HCT116 (cell line): ENCODE measurements around the gene CACNB2. TPM values are rescaled to one million over a fixed set of nuclear protein-coding genes. Genes with fewer than 3 reads are reported as not detected.

ENCODE experiments used
- ATAC-seq: fragments of 200-7000 bp; cut with Tn5 transposase; 2 replicates; pipeline ENCODE4 v1.9.1; 2020; ENCODE audit warnings: mild to moderate bottlenecking, moderate library complexity
- BruUV-seq: library from RNA; stranded (reverse); fragments of 400-500 nt; replicated peaks from 2 replicates; lab custom pipeline; 2021; lab: Mats Ljungman, UMichigan
- CTCF ChIA-PET: fragments of 300-600 bp; sonication (Branson Sonifier 250); formaldehyde crosslinking; loops from one replicate; lab custom pipeline; 2021; ENCODE audit warnings: antibody characterized with exemption; lab: Charles Lee
- POLR2A ChIA-PET: fragments of 300-600, 350-600 bp; sonication (Branson Sonifier 250); formaldehyde crosslinking; loops from one replicate; lab custom pipeline; 2021; ENCODE audit warnings: antibody characterized with exemption; lab: Charles Lee
- RAD21 ChIA-PET, 2 experiments: fragments of 300-600 bp; sonication (Branson Sonifier 250); formaldehyde crosslinking; loops; one replicate each; lab custom pipeline; 2023; ENCODE audit warnings: low total read pairs in 2 of 2; ENCODE audit not compliant: uncharacterized antibody in 2 of 2, unreplicated experiment in 2 of 2, low non-redundant PET in 1 of 2; lab: Charles Lee
- DNase-seq: peaks from one replicate; pipeline ENCODE4 v3.0.0-alpha.2; 2010; ENCODE audit warnings: low read depth, low spot score
- H2AFZ ChIP-seq: fragments of 200-600 bp; shearing (Covaris generic), sonication (generic); 2 replicates; pipeline ENCODE4 v1.6.1; 2017; ENCODE audit warnings: low read depth, mixed run types, mixed read lengths, antibody characterized with exemption, low read length; ENCODE audit not compliant: poor library complexity, severe bottlenecking
- H3K27ac ChIP-seq: 2 replicates; pipeline ENCODE4 v1.5.1; 2012; ENCODE audit warnings: low read depth, low read length
- H3K27me3 ChIP-seq: fragments of 200-600 bp; sonication (generic); 2 replicates; pipeline ENCODE4 v1.6.1; 2016; ENCODE audit warnings: mixed run types, low read length, mixed read lengths; ENCODE audit not compliant: insufficient read depth
- H3K36me3 ChIP-seq, 2 experiments: fragments of 200-500 bp in 1 of 2; fragments of 200-600 bp in 1 of 2; sonication (Bioruptor generic) in 1 of 2; sonication (generic) in 1 of 2; 2 replicates each; pipeline versions ENCODE4 v1.5.1 to v1.6.1; 2014 to 2016; ENCODE audit warnings: low read length in 2 of 2, inconsistent platforms in 1 of 2, mixed read lengths in 1 of 2, mixed run types in 1 of 2; ENCODE audit not compliant: insufficient read depth in 2 of 2, control insufficient read depth in 1 of 2
- H3K4me1 ChIP-seq, 2 experiments: fragments of 200-600 bp in 1 of 2; sonication (generic) in 1 of 2; 2 replicates each; pipeline versions ENCODE4 v1.5.1 to v1.6.1; 2012 to 2017; ENCODE audit warnings: low read length in 2 of 2, inconsistent platforms in 1 of 2, mild to moderate bottlenecking in 1 of 2, mixed read lengths in 1 of 2, mixed run types in 1 of 2, moderate library complexity in 1 of 2; ENCODE audit not compliant: insufficient read depth in 2 of 2, control insufficient read depth in 1 of 2
- H3K4me2 ChIP-seq: fragments of 200-600 bp; sonication (generic); 2 replicates; pipeline ENCODE4 v1.6.1; 2017; ENCODE audit warnings: mixed run types, low read length, mixed read lengths
- H3K4me3 ChIP-seq, 2 experiments: fragments of 200-600 bp in 1 of 2; sonication (generic) in 1 of 2; replicated peaks in 1 of 2; 2 replicates each; pipeline ENCODE4 v1.5.1; 2011 to 2016; ENCODE audit warnings: low read length in 2 of 2, control low read depth in 1 of 2, low read depth in 1 of 2, mild to moderate bottlenecking in 1 of 2, mixed read lengths in 1 of 2, mixed run types in 1 of 2
- H3K79me2 ChIP-seq: fragments of 200-600 bp; sonication (generic); 2 replicates; pipeline ENCODE4 v1.6.1; 2017; ENCODE audit warnings: mild to moderate bottlenecking, mixed run types, low read length, moderate library complexity, mixed read lengths; ENCODE audit not compliant: insufficient read depth
- H3K9ac ChIP-seq: fragments of 200-600 bp; sonication (generic); 2 replicates; pipeline ENCODE4 v1.6.1; 2016; ENCODE audit warnings: low read length, mixed read lengths
- H3K9me2 ChIP-seq: fragments of 200-600 bp; sonication (generic), shearing (Covaris generic); 2 replicates; pipeline ENCODE4 v1.6.1; 2017; ENCODE audit warnings: mixed run types, mild to moderate bottlenecking, moderate library complexity; ENCODE audit not compliant: insufficient read depth
- H3K9me3 ChIP-seq, 2 experiments: fragments of 200-500 bp in 1 of 2; fragments of 200-600 bp in 1 of 2; sonication (Bioruptor generic) in 1 of 2; sonication (generic) in 1 of 2; 2 replicates each; pipeline ENCODE4 v1.6.1; 2014 to 2017; ENCODE audit warnings: low read length in 2 of 2, mixed read lengths in 2 of 2, inconsistent platforms in 1 of 2, low read depth in 1 of 2, mild to moderate bottlenecking in 1 of 2, mixed run types in 1 of 2, moderate library complexity in 1 of 2; ENCODE audit not compliant: control insufficient read depth in 1 of 2, insufficient read depth in 1 of 2
- H4K20me1 ChIP-seq: fragments of 200-600 bp; sonication (generic), shearing (Covaris generic); 2 replicates; pipeline ENCODE4 v1.6.1; 2017; ENCODE audit warnings: mixed run types, mild to moderate bottlenecking, moderate library complexity; ENCODE audit not compliant: insufficient read depth
- ATF3 ChIP-seq: IDR thresholded peaks from 2 replicates; pipeline ENCODE4 v1.6.1; 2012
- CBX3 ChIP-seq: IDR thresholded peaks from 2 replicates; pipeline ENCODE4 v1.6.1; 2012; ENCODE audit warnings: low read depth
- CEBPB ChIP-seq: IDR thresholded peaks from 2 replicates; pipeline ENCODE4 v1.6.1; 2012; ENCODE audit warnings: low read depth
- CTCF ChIP-seq, 3 experiments: fragments of 200-600 bp in 1 of 3; sonication (generic) in 1 of 3; IDR thresholded peaks in 2 of 3; conservative IDR thresholded peaks in 1 of 3; 2 replicates each; pipeline ENCODE4 v1.5.1; 2012 to 2017; ENCODE audit warnings: low read depth in 2 of 3, low read length in 2 of 3, antibody characterized with exemption in 1 of 3, borderline replicate concordance in 1 of 3, control low read depth in 1 of 3, mild to moderate bottlenecking in 1 of 3, mixed read lengths in 1 of 3, mixed run types in 1 of 3, moderate library complexity in 1 of 3; ENCODE audit not compliant: insufficient read depth in 1 of 3
- EGR1 ChIP-seq: IDR thresholded peaks from 2 replicates; pipeline ENCODE4 v1.6.1; 2012; ENCODE audit warnings: low read depth
- ELF1 ChIP-seq: IDR thresholded peaks from 2 replicates; pipeline ENCODE4 v1.6.1; 2012; ENCODE audit warnings: low read depth, borderline replicate concordance
- EZH2 ChIP-seq: fragments of 200-600 bp; sonication (generic); IDR thresholded peaks from 2 replicates; pipeline ENCODE4 v1.6.1; 2017; ENCODE audit warnings: antibody characterized with exemption, mixed run types
- FOSL1 ChIP-seq: IDR thresholded peaks from 2 replicates; pipeline ENCODE4 v1.6.1; 2012; ENCODE audit warnings: low read depth
- JUND ChIP-seq: IDR thresholded peaks from 2 replicates; pipeline ENCODE4 v1.6.1; 2012
- MAX ChIP-seq: IDR thresholded peaks from 2 replicates; pipeline ENCODE4 v1.6.1; 2012
- POLR2A ChIP-seq: IDR thresholded peaks from 2 replicates; pipeline ENCODE4 v1.7.0; 2011; ENCODE audit warnings: borderline replicate concordance; ENCODE audit not compliant: insufficient read depth, insufficient read length; ENCODE audit errors: extremely low read depth
- POLR2AphosphoS5 ChIP-seq: IDR thresholded peaks from 2 replicates; pipeline ENCODE4 v1.6.1; 2011; ENCODE audit warnings: mild to moderate bottlenecking, low read depth, low read length, moderate library complexity
- RAD21 ChIP-seq: IDR thresholded peaks from 2 replicates; pipeline ENCODE4 v1.6.1; 2012; ENCODE audit warnings: low read depth, mild to moderate bottlenecking
- SIN3A ChIP-seq: IDR thresholded peaks from 2 replicates; pipeline ENCODE4 v1.6.1; 2012; ENCODE audit warnings: low read depth
- SP1 ChIP-seq: IDR thresholded peaks from 2 replicates; pipeline ENCODE4 v1.6.1; 2012; ENCODE audit warnings: low read depth
- SRF ChIP-seq: IDR thresholded peaks from 2 replicates; pipeline ENCODE4 v1.6.1; 2012; ENCODE audit warnings: low read depth
- ZBTB33 ChIP-seq: IDR thresholded peaks from 2 replicates; pipeline ENCODE4 v1.6.1; 2011; ENCODE audit warnings: mild to moderate bottlenecking, low read length, moderate library complexity; ENCODE audit not compliant: insufficient replicate concordance; ENCODE audit errors: extremely low read depth
- ZFX ChIP-seq: fragments of 450-650 bp; IDR thresholded peaks from 2 replicates; pipeline ENCODE4 v1.6.1; 2017
- ZNF274 ChIP-seq: fragments of 200-500 bp; sonication (Bioruptor generic); IDR thresholded peaks from 2 replicates; pipeline ENCODE4 v1.6.1; 2014; ENCODE audit warnings: mild to moderate bottlenecking, low read depth, low read length, inconsistent platforms
- intact Hi-C: fragments of 100-400 bp; cut with micrococcal nuclease; formaldehyde crosslinking; loops from 2 replicates; pipeline ENCODE4 v1.10.0; 2022
- total RNA-seq: library from RNA; stranded (reverse); gene quantifications from one replicate; pipeline ENCODE4 v1.2.1, GENCODE V29; 2021; ENCODE audit not compliant: unreplicated experiment
- TF ChIP-seq, protein P1 (sequence below): IDR thresholded peaks from 2 replicates; pipeline ENCODE4 v1.6.1; 2012; ENCODE audit warnings: low read depth

CACNB2 gene
- total RNA-seq, 1 experiment from 2014 or later: 0.71 TPM

DNA sequence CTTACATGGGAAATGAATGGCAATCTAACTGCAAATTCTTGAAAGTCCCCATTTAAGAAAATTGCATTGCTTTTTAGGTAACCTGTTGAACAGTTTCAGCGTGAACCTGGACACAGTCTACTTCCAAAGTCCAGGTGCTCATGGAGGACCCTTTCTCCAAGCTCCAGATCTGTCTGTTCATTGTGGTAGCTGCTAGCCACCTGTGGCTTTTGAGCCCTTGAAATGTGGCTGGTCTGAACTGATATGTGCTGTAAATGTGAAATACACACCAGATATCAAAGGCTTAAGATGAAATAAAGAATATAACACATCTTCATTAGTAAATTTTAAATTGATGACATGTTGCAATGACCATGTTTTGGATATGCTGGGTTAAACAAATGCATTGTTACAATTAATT lies 4.2 kb downstream of the CACNB2 start:
- no peaks in the 10 kb centered on the region for H4K20me1 ChIP-seq
- H3K4me2 ChIP-seq: no peak overlapping the region
- no peaks in the 10 kb centered on the region for H3K9me2 ChIP-seq
- no peaks in the 10 kb centered on the region for H3K79me2 ChIP-seq
- H3K27me3 ChIP-seq: no peaks in the 10 kb centered on the region
- no peak for DNase-seq
- no peak overlapping the region for H3K9ac ChIP-seq
- ATAC-seq: no peak
- POLR2A ChIA-PET: no interaction called here
- CTCF ChIA-PET: no interaction called here
- intact Hi-C loops: no loop called here
- H2AFZ ChIP-seq: no peak overlapping the region
- RAD21 ChIA-PET: no interaction called here
- no peak for TF ChIP-seq EGR1
- no peak for TF ChIP-seq SIN3A
- no peak for TF ChIP-seq CEBPB
- TF ChIP-seq CBX3: no peak
- no peak for TF ChIP-seq JUND
- TF ChIP-seq ZFX: no peak
- TF ChIP-seq CTCF (IDR thresholded peaks at IDR 0.05 in 2 of 3, conservative IDR thresholded peaks at IDR 0.05 in 1 of 3; ENCODE audit: borderline replicate concordance in 1 of 3, insufficient read depth in 1 of 3, low read depth in 2 of 3, low read length in 2 of 3): no peak
- TF ChIP-seq SP1: no peak
- TF ChIP-seq SRF: no peak
- no peak for TF ChIP-seq ELF1
- TF ChIP-seq ZNF274: no peak
- no peak for TF ChIP-seq MAX
- no peak for TF ChIP-seq ZBTB33
- TF ChIP-seq FOSL1: no peak
- TF ChIP-seq RAD21: no peak
- TF ChIP-seq ATF3: no peak
- TF ChIP-seq, protein P1, sequence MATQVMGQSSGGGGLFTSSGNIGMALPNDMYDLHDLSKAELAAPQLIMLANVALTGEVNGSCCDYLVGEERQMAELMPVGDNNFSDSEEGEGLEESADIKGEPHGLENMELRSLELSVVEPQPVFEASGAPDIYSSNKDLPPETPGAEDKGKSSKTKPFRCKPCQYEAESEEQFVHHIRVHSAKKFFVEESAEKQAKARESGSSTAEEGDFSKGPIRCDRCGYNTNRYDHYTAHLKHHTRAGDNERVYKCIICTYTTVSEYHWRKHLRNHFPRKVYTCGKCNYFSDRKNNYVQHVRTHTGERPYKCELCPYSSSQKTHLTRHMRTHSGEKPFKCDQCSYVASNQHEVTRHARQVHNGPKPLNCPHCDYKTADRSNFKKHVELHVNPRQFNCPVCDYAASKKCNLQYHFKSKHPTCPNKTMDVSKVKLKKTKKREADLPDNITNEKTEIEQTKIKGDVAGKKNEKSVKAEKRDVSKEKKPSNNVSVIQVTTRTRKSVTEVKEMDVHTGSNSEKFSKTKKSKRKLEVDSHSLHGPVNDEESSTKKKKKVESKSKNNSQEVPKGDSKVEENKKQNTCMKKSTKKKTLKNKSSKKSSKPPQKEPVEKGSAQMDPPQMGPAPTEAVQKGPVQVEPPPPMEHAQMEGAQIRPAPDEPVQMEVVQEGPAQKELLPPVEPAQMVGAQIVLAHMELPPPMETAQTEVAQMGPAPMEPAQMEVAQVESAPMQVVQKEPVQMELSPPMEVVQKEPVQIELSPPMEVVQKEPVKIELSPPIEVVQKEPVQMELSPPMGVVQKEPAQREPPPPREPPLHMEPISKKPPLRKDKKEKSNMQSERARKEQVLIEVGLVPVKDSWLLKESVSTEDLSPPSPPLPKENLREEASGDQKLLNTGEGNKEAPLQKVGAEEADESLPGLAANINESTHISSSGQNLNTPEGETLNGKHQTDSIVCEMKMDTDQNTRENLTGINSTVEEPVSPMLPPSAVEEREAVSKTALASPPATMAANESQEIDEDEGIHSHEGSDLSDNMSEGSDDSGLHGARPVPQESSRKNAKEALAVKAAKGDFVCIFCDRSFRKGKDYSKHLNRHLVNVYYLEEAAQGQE: no peak
- no peak for TF ChIP-seq POLR2A
- no peak for TF ChIP-seq POLR2AphosphoS5
- no peak for TF ChIP-seq EZH2
- H3K36me3 ChIP-seq: no peaks in the 10 kb centered on the region
- H3K4me1 ChIP-seq: peaks cover 0 to 3% of the 10 kb centered on the region in 2 experiments; a peak in 1 of 4 replicates
- no peaks in the 10 kb centered on the region for H3K9me3 ChIP-seq
- H3K4me3 ChIP-seq: no peak overlapping the region
- BruUV-seq: no TSS peak
- no peak overlapping the region for H3K27ac ChIP-seq
